Astrocyte of the spinal cord (primary cell): ENCODE results near the gene OTX2.

Experiments used
- DNase-seq: peaks from one replicate; pipeline ENCODE4 v3.0.0; 2011; ENCODE audit warnings: low read depth, low spot score
- H3K4me3 ChIP-seq: 2 replicates; pipeline ENCODE4 v1.5.1; 2011; ENCODE audit warnings: low read depth, mild to moderate bottlenecking, low read length, moderate library complexity
- in situ Hi-C: cut with HindIII; loops from 2 replicates; pipeline ENCODE4 v1.10.0; 2017; ENCODE audit warnings: low sequenced_read_pairs
- TF ChIP-seq, protein P1 (sequence below): IDR thresholded peaks from 2 replicates; pipeline ENCODE4 v1.5.1; 2012; ENCODE audit warnings: low read depth, mild to moderate bottlenecking, low read length, inconsistent platforms

The OTX2 gene

DNA sequence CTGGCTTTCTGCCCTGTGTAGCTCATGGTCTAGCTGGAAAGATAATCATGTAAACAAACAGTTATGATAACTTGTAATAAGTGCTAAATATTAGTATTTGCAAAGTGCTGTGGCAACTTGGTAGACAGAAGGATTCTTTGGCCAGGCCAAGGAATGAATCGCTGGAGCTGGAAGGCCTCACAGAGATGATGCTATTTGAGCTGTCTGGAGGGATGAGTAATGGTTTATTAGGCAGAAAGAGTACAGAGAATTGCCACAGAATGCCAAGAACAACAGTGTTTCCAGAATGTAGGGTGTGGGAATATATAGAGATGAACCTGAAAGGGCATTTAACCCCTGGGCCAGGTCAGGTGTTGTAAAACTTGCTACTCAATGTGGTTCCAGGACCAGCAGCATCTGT, 27.6 kb downstream of the OTX2 start:
- in situ Hi-C loops: no loop called here
- no peak overlapping the region for H3K4me3 ChIP-seq
- DNase-seq: no peak
- TF ChIP-seq, protein P1, sequence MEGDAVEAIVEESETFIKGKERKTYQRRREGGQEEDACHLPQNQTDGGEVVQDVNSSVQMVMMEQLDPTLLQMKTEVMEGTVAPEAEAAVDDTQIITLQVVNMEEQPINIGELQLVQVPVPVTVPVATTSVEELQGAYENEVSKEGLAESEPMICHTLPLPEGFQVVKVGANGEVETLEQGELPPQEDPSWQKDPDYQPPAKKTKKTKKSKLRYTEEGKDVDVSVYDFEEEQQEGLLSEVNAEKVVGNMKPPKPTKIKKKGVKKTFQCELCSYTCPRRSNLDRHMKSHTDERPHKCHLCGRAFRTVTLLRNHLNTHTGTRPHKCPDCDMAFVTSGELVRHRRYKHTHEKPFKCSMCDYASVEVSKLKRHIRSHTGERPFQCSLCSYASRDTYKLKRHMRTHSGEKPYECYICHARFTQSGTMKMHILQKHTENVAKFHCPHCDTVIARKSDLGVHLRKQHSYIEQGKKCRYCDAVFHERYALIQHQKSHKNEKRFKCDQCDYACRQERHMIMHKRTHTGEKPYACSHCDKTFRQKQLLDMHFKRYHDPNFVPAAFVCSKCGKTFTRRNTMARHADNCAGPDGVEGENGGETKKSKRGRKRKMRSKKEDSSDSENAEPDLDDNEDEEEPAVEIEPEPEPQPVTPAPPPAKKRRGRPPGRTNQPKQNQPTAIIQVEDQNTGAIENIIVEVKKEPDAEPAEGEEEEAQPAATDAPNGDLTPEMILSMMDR: no peak

DNA sequence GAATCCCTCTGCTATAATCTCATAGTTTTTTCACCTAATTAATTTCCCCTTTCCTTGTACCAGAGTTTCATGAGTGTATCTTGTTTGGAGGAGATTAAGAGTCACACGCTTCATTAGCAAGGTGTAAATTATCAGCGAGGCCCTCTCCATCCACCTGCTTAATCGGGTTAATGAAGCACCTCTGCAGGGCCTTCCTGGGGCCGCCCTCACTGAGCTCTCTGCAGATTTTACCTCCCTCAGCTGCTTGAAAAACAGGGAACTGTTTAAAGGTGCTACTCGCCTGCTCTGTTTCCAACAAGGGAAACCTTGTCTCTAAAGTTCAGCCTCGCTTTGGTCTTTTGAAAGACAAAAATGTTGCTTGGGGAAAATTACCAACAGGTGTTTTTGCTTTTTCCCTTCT, 35.8 kb downstream of the OTX2 start:
- in situ Hi-C loops: no loop called here
- TF ChIP-seq, protein P1: no peak
- no peak for DNase-seq
- H3K4me3 ChIP-seq: no peak overlapping the region

DNA sequence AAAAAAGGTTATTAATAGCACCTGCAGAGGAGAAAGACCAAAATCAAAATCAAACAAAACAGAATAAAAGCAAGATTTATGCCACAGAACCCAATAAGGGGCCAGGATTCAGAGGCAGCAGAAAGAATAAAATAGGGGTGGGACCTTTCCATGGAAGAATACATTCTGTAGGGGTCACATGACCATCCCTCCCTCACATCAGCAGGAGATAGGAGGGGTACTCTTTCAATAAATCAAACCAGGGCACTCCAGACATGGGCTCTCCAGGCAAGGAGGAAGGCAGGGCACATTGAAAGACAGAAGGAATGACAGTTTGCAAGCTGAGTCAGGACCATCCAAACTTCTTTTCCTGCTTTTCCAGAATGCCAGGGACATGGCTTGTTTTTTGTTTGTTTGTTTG, 39.8 kb downstream of the OTX2 start:
- DNase-seq: no peak
- TF ChIP-seq, protein P1: no peak
- in situ Hi-C loops: no loop called here
- H3K4me3 ChIP-seq: no peak overlapping the region

DNA sequence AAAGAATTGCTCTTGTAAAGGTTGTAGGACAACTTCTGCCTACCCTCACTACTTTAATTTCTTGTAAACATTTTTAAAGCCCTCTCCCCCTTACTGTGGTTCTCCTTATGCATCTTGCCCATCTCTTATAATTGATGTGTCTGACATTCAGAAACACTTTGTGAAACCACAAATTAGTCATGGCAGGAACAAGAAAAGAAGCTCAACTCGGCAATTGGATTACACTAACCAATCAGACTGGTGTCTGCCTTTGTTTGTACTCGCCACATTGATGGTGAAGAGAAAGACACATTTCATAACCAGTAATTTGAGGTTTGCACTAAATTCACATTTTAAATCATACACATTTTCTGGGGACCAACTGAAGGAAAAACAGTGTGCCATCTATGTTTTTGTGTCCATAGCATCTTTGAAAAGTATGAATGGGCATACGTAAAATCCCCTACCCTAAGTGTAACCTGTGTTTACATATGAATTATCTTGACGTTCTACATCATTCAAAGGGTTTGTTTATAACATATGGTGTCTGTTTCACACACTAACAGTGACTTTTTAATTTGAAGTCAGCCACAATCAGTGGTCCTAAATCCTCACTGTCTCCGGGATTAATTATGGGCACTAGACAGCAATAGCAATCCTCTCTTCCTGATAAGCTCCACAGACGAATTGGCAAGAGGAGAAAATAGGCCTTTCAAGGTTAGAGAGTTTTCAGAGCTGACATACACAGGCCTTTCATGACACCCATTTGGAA, 49.9 kb downstream of the OTX2 start:
- TF ChIP-seq, protein P1: no peak
- DNase-seq: no peak
- in situ Hi-C loops: no loop called here
- H3K4me3 ChIP-seq: no peak overlapping the region

DNA sequence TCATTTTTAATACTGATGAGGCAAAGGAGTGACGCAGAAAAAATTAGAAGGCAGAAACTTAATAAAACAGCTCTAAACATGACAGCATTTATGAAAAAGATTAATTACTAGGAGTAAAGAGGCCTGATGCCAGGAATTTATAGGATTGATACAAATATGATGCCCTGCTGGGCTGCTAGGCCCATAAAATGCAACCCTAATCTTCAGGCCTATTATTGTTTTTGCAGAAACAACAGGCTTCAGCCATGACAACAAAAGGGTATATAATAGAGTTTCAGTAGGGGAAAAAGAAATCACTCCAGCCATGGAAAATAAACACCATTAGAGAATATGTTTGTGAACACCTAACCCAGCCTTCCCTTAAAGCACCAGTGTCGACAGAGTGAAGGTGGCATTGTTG, 50.6 kb downstream of the OTX2 start:
- in situ Hi-C loops: no loop called here
- no peak overlapping the region for H3K4me3 ChIP-seq
- TF ChIP-seq, protein P1: no peak
- DNase-seq: no peak

DNA sequence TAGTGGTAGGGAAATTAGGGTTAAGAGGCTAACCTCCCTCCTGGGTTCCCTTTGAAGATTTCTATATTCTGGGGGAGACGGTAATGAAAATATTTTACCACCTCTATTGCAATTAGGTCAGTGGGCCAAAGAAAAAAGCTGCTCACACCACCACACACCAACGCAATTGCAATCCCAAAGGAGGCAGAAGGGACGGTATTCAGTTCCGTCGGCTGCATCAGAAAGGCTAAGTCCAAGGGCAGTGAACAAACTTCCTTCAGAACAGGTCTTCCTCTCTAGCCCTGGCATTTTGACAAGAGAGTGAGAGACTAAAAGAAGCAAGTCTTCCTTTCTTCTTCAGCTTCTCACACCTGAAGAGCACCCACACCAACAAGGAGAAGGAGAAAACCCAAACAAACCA, 51.2 kb downstream of the OTX2 start:
- TF ChIP-seq, protein P1: no peak
- H3K4me3 ChIP-seq: no peak overlapping the region
- in situ Hi-C loops: no loop called here
- DNase-seq: no peak
